SK-N-SH (cell line): Measurements from ENCODE around the gene SLC16A13.

Experiments
- CHD2 ChIP-seq: fragments of 150-350 bp; IDR thresholded peaks from 2 replicates; pipeline ENCODE4 v1.6.1; 2018; ENCODE audit warnings: low read length; ENCODE audit not compliant: partially characterized antibody
- CTCF ChIP-seq: fragments of 200-600 bp; sonication (generic); IDR thresholded peaks from 2 replicates; pipeline ENCODE4 v1.6.1; 2017; ENCODE audit warnings: antibody characterized with exemption, mild to moderate bottlenecking, moderate library complexity
- EP300 ChIP-seq, 2 experiments: IDR thresholded peaks; 2 replicates each; pipeline versions ENCODE4 v1.4.0 to v1.6.1; 2012; ENCODE audit warnings: borderline replicate concordance in 1 of 2, low read depth in 1 of 2, low read length in 1 of 2
- FOXJ3 ChIP-seq: sonication (generic); formaldehyde crosslinking; IDR thresholded peaks from 2 replicates; pipeline ENCODE4 v1.5.1; 2020; ENCODE audit warnings: mild to moderate bottlenecking, missing genetic modification reagents
- IRF3 ChIP-seq: fragments of 150-350 bp; IDR thresholded peaks from 2 replicates; pipeline ENCODE4 v1.6.1; 2016; ENCODE audit warnings: mild to moderate bottlenecking, low read depth, low read length
- NFIC ChIP-seq: IDR thresholded peaks from 2 replicates; pipeline ENCODE4 v1.4.0; 2012; ENCODE audit warnings: borderline replicate concordance
- RAD21 ChIP-seq: IDR thresholded peaks from 2 replicates; pipeline ENCODE4 v1.6.1; 2012; ENCODE audit warnings: mild to moderate bottlenecking, low read length
- RFX5 ChIP-seq: IDR thresholded peaks from 2 replicates; pipeline ENCODE4 v1.6.1; 2012; ENCODE audit warnings: mild to moderate bottlenecking, improper control_type of control experiment, low read length
- SIN3A ChIP-seq: IDR thresholded peaks from 2 replicates; pipeline ENCODE4 v1.6.1; 2012; ENCODE audit warnings: low read depth, mild to moderate bottlenecking, low read length, moderate library complexity, borderline replicate concordance
- TCF12 ChIP-seq: IDR thresholded peaks from 2 replicates; pipeline ENCODE4 v1.4.0; 2012
- USF2 ChIP-seq: fragments of 150-350 bp; IDR thresholded peaks from 2 replicates; pipeline ENCODE4 v1.6.1; 2017; ENCODE audit warnings: antibody characterized with exemption, low read length, low read depth, borderline replicate concordance

GRCh38 chr17:7016886-7017826 lies 18.7 kb upstream of the SLC16A13 start:
- TF ChIP-seq RFX5 (no peak), CTCF (no peak), USF2 (no peak), NFIC (no peak), EP300 (IDR thresholded peaks at IDR 0.05; ENCODE audit: borderline replicate concordance in 1 of 2, low read depth in 1 of 2, low read length in 1 of 2) (no peak), CHD2 (no peak), TCF12 (no peak), SIN3A (no peak), IRF3 (no peak), RAD21 (no peak), FOXJ3 (CRISPR knock-in tag) (no peak)
